22Rv1 (cell line): ENCODE measurements around the gene CFAP46.

Source experiments
- CTCF ChIP-seq: fragments of 450-650 bp; IDR thresholded peaks from 2 replicates; pipeline ENCODE4 v1.5.1; 2017; ENCODE audit warnings: mild to moderate bottlenecking
- ZFX ChIP-seq: fragments of 450-650 bp; IDR thresholded peaks from 2 replicates; pipeline ENCODE4 v1.6.1; 2017; ENCODE audit warnings: antibody characterized with exemption, borderline replicate concordance

GRCh38 chr10:132885451-132886210, 56.7 kb downstream of the CFAP46 start:
- TF ChIP-seq CTCF = no peak
- TF ChIP-seq ZFX = no peak
